Prostate gland (tissue), 2 donors: ENCODE results near the gene REV3L.

Experiments used
- POLR2A ChIP-seq: fragments of 450-650 bp; IDR thresholded peaks from one replicate; pipeline ENCODE4 v1.6.1; 2016; ENCODE audit warnings: antibody characterized with exemption, mild to moderate bottlenecking
- TF ChIP-seq, protein P1 (sequence below), 4 experiments: fragments of 200-600 bp in 2 of 4; fragments of 450-650 bp in 2 of 4; sonication (generic) in 2 of 4; IDR thresholded peaks; 1 replicate in 3 of 4; 2 replicates in 1 of 4; pipeline ENCODE4 v1.5.1; 2016 to 2019; ENCODE audit warnings: antibody characterized with exemption in 4 of 4, mild to moderate bottlenecking in 2 of 4, moderate library complexity in 2 of 4

DNA sequence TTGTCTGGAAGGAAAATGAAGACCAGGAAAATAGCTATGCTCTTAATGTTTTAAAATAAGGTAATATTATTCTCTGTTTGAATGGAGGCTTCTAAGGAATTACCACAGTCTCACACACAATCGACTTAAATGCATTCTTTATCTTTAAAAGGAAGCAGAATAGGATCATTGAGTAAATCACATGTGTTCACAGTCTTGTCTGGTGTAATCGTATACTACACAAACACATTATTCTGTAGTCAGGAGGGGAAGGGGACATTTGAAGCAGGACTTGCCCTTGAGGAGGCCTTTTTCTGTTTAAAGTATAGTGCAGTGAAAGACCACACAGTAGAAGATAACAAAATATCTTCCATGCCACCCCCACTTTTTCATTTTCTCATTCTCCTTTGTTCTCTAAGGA lies 20.6 kb upstream of the REV3L start:
- no peak for TF ChIP-seq POLR2A
- TF ChIP-seq, protein P1, sequence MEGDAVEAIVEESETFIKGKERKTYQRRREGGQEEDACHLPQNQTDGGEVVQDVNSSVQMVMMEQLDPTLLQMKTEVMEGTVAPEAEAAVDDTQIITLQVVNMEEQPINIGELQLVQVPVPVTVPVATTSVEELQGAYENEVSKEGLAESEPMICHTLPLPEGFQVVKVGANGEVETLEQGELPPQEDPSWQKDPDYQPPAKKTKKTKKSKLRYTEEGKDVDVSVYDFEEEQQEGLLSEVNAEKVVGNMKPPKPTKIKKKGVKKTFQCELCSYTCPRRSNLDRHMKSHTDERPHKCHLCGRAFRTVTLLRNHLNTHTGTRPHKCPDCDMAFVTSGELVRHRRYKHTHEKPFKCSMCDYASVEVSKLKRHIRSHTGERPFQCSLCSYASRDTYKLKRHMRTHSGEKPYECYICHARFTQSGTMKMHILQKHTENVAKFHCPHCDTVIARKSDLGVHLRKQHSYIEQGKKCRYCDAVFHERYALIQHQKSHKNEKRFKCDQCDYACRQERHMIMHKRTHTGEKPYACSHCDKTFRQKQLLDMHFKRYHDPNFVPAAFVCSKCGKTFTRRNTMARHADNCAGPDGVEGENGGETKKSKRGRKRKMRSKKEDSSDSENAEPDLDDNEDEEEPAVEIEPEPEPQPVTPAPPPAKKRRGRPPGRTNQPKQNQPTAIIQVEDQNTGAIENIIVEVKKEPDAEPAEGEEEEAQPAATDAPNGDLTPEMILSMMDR (IDR thresholded peaks at IDR 0.05) = no peak
